ENCODE results near the gene PPM1N. TPM values are rescaled to one million over a fixed set of nuclear protein-coding genes. Genes with fewer than 3 reads are reported as not detected.

PPM1N gene, protein sequence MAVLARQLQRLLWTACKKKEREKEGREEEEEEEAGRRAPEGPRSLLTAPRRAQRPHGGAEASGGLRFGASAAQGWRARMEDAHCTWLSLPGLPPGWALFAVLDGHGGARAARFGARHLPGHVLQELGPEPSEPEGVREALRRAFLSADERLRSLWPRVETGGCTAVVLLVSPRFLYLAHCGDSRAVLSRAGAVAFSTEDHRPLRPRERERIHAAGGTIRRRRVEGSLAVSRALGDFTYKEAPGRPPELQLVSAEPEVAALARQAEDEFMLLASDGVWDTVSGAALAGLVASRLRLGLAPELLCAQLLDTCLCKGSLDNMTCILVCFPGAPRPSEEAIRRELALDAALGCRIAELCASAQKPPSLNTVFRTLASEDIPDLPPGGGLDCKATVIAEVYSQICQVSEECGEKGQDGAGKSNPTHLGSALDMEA
- polyA plus RNA-seq (ENCODE audit: insufficient read length in 3 of 3): under 1 TPM in 2 of 3 donors, not detected in 1; 0.09 to 0.21 TPM
- long read RNA-seq, donor 1: 0 reads
- long read RNA-seq, donor 2: 0 reads
- long read RNA-seq, donor 3: 0 reads
- long read RNA-seq, donor 4: 0 reads
- long read RNA-seq, donor 5: 0 reads
- long read RNA-seq, donor 6: 0 reads
- long read RNA-seq, donor 7, partial matches to known transcripts: 5 of 13 reads
- long read RNA-seq, donor 7, other reads (novel, unspliced or antisense): 8 of 13 reads
- long read RNA-seq, donor 8: 0 reads
- long read RNA-seq, donor 9: 0 reads
- long read RNA-seq, donor 10: 0 reads
- long read RNA-seq, donor 11: 0 reads
- long read RNA-seq, donor 12: 0 reads
- long read RNA-seq, donor 13, partial matches to known transcripts: 0 of 1 reads
- long read RNA-seq, donor 13, other reads (novel, unspliced or antisense): 0 of 1 reads
- long read RNA-seq, donor 14, partial matches to known transcripts: 0 of 1 reads
- long read RNA-seq, donor 14, other reads (novel, unspliced or antisense): 0 of 1 reads
- long read RNA-seq, donor 15: 0 reads
- long read RNA-seq, donor 16: 0 reads

DNA sequence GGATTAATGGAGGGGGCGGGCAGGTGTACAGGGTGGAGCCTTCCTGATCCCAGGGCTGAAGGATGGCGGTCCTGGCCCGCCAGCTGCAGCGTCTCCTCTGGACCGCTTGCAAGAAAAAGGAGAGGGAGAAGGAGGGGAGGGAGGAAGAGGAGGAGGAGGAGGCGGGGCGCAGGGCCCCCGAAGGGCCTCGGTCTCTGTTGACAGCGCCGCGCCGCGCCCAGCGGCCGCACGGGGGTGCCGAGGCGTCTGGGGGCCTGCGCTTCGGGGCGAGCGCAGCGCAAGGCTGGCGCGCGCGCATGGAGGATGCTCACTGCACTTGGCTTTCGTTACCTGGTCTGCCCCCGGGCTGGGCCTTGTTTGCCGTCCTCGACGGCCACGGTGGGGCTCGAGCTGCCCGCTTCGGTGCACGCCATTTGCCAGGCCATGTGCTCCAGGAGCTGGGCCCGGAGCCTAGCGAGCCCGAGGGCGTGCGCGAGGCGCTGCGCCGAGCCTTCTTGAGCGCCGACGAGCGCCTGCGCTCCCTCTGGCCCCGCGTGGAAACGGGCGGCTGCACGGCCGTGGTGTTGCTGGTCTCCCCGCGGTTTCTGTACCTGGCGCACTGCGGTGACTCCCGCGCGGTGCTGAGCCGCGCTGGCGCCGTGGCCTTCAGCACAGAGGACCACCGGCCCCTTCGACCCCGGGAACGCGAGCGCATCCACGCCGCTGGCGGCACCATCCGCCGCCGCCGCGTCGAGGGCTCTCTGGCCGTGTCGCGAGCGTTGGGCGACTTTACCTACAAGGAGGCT is at the start of gene PPM1N:
TSS of gene PPM1N (plus strand) at position 33 of the 785 bp plus-strand sequence. CDS start at position 63, 30 bp downstream.
- DNase-seq (ENCODE audit: extremely low read depth in 1 of 11, low read depth in 9 of 11, low spot score in 4 of 11): no peak

GRCh38 chr19:45448887-45449299 is 49.4 kb upstream of the PPM1N start:
- no peak for DNase-seq (ENCODE audit: extremely low read depth in 1 of 11, low read depth in 9 of 11, low spot score in 4 of 11)

GRCh38 chr19:45450012-45450333 is 48.3 kb upstream of the PPM1N start:
- DNase-seq (ENCODE audit: extremely low read depth in 1 of 11, low read depth in 9 of 11, low spot score in 4 of 11): no peak

GRCh38 chr19:45451131-45451849 is 47.0 kb upstream of the PPM1N start:
- DNase-seq (ENCODE audit: extremely low read depth in 1 of 11, low read depth in 9 of 11, low spot score in 4 of 11): no peak

- no peak for DNase-seq (ENCODE audit: extremely low read depth in 1 of 11, low read depth in 9 of 11, low spot score in 4 of 11)
These were observed 46.3 kb upstream of the PPM1N start for GRCh38 chr19:45451850-45452387.

DNA sequence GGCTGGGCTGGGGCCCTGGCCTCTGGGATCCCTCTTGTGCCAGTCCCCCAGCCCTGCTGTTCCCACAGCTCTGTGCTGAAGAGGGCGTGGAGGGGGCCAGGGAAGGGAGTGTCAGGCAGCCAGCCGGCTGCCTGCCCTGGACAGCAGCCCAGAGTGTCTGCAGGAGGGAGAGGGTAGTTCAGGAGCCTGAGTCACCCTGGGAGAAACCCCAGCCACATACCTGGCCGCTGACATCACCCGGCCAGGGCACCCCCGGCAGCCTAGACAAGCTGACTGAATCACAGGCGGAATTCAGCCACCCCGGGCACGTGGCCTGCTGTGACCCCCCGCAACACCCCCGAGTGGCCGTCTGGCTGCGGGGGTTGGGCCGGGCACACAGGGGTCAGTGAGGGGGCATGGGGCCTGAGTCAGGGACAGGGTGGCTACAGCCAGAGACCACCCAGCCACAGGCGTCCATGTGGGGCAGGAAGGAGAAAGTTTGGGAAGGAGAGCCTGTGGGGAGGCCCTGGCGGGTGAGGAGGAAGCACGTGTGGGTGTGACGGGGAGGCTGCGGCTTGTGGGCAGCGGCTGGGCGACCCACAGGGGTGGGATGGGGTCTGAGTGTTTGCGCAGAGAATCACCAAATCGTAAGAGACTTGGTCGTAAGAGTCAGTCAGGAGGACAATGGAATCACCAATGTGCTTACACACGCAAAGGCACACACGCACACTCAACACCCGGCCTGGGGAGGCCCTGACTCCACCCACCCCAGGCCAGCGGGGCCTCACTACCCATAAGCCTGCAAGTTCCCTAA is 42.3 kb upstream of the PPM1N start:
- peak in 6 of 11 donors; percentile 71 to 87 (median 83) for DNase-seq (ENCODE audit: extremely low read depth in 1 of 11, low read depth in 9 of 11, low spot score in 4 of 11)

- no peak for DNase-seq (ENCODE audit: extremely low read depth in 1 of 11, low read depth in 9 of 11, low spot score in 4 of 11)
These were observed 41.8 kb upstream of the PPM1N start for GRCh38 chr19:45456500-45456815.

DNA sequence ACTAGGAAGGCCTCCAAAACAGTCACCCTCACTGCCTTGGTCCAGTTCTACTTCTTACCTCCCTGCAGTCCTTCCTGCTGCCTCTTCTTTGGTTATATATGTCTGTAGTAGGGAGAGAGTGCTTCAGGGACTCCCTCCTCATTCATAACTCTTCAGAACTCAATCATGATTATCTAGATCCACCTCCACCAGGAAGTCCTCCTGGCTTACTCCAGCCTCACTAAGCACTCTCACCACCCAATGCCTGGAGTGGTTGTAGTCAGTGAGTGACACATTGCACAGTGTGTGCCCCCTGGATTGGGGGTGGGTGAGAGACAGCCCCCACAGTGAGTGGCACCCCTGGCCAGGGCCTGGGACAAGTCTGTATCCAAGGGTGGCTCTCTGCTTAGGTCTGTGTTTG is 40.5 kb upstream of the PPM1N start:
- no peak for DNase-seq (ENCODE audit: extremely low read depth in 1 of 11, low read depth in 9 of 11, low spot score in 4 of 11)

- DNase-seq (ENCODE audit: extremely low read depth in 1 of 11, low read depth in 9 of 11, low spot score in 4 of 11): no peak
These were observed 37.4 kb upstream of the PPM1N start for GRCh38 chr19:45460807-45461347.

DNA sequence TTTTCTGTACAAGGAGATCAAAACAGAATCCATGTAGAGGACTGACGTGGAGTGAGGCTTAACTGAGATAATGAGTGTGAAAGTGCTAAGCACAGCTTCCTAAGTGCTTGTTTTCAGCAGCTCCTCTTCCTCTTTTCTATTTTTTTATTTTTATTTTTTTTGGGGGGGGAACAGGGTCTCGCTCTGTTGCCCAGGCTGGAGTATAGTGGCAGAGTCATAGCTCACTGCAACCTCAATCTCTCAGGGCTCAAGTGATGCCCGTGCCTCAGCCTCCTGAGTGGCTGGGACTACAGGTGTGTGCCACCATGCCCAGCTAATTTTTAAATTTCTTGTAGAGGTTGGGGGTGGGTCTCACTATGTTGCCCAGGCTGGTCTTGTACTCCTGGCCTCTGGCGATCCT is 36.1 kb upstream of the PPM1N start:
- DNase-seq (ENCODE audit: extremely low read depth in 1 of 11, low read depth in 9 of 11, low spot score in 4 of 11): no peak

DNA sequence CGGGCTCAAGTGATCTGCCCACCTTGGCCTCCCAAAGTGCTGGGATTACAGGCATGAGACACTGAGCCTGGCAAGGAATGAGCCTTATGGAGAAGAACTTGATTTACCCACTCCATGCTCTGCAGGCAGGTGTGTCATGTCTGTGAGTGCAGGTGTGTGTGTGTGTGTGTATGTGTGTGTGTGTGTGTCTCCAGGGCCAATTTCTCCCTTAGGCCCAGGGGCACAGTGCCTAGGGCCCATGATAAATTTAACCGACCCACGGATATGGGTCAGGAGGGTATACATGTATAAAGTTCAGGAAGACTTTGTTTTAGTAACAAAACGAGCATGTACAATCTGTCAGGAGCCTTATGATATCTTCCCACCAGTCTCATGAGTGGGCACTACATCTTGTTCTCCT is 35.0 kb upstream of the PPM1N start:
- DNase-seq (ENCODE audit: extremely low read depth in 1 of 11, low read depth in 9 of 11, low spot score in 4 of 11): no peak

DNA sequence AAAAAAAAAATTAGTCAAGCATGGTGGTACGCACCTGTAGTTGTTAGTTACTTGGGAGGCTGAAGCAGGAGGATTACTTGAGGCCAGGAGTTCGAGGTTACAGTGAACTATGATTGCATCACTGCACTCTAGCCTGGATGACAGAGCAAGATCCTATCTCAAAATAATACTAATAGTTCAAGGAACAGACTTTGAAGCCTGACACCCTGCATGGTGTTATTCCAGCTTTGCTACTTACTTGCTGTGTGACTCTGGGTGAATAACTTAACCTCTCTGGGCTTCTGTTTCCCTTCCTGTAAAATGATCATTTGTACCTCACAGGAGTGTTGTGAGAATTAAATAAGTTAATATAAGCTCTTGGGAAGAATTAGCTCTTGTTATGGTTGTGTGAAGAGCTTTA is 34.0 kb upstream of the PPM1N start:
- no peak for DNase-seq (ENCODE audit: extremely low read depth in 1 of 11, low read depth in 9 of 11, low spot score in 4 of 11)

GRCh38 chr19:45464852-45465441 is 33.3 kb upstream of the PPM1N start:
- no peak for DNase-seq (ENCODE audit: extremely low read depth in 1 of 11, low read depth in 9 of 11, low spot score in 4 of 11)

DNA sequence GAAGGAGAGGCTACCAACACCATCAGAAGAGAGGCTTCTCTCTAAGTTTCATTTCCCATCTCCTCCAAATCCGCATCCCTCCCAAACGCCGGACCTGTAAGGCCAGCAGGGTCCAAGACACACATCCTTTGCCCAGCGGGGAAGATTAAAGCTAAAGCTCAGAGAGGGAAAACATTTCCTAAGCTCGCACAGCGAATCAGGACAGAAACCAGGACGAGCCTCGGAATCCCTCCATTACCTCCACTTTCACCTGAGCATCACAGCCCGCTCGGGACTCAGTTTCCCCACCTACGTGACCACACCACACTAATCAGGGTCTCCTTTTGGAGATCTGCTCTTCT is 31.2 kb upstream of the PPM1N start:
- DNase-seq (ENCODE audit: extremely low read depth in 1 of 11, low read depth in 9 of 11, low spot score in 4 of 11): no peak

- DNase-seq (ENCODE audit: extremely low read depth in 1 of 11, low read depth in 9 of 11, low spot score in 4 of 11): peak in 10 of 11 donors; percentile 79 to 95 (median 90)
These were observed 30.6 kb upstream of the PPM1N start, which contains the start of gene FOSB for GRCh38 chr19:45467456-45468158. TSS of gene FOSB (plus strand) at chr19:45467996. CDS start at chr19:45468587, 591 bp downstream.

GRCh38 chr19:45468159-45468651 is 30.0 kb upstream of the PPM1N start:
- DNase-seq (ENCODE audit: extremely low read depth in 1 of 11, low read depth in 9 of 11, low spot score in 4 of 11): no peak
